Activated T-helper 9 cell treated with anti-CD3 and anti-CD28 coated beads, Interleukin-2, amount 50 U/mL, for 16 hours (primary cell): ENCODE data around the gene KLHL14.
"Not testable (repeated sequence)": the region's sequence is repeated elsewhere in the genome, so short reads cannot be mapped to it uniquely, and the experiment has no call there.

Source experiments
- DNase-seq: peaks from one replicate; pipeline ENCODE4 v3.0.0-alpha.2; 2020; ENCODE audit warnings: low read depth

The KLHL14 gene, protein sequence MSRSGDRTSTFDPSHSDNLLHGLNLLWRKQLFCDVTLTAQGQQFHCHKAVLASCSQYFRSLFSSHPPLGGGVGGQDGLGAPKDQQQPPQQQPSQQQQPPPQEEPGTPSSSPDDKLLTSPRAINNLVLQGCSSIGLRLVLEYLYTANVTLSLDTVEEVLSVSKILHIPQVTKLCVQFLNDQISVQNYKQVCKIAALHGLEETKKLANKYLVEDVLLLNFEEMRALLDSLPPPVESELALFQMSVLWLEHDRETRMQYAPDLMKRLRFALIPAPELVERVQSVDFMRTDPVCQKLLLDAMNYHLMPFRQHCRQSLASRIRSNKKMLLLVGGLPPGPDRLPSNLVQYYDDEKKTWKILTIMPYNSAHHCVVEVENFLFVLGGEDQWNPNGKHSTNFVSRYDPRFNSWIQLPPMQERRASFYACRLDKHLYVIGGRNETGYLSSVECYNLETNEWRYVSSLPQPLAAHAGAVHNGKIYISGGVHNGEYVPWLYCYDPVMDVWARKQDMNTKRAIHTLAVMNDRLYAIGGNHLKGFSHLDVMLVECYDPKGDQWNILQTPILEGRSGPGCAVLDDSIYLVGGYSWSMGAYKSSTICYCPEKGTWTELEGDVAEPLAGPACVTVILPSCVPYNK

DNA sequence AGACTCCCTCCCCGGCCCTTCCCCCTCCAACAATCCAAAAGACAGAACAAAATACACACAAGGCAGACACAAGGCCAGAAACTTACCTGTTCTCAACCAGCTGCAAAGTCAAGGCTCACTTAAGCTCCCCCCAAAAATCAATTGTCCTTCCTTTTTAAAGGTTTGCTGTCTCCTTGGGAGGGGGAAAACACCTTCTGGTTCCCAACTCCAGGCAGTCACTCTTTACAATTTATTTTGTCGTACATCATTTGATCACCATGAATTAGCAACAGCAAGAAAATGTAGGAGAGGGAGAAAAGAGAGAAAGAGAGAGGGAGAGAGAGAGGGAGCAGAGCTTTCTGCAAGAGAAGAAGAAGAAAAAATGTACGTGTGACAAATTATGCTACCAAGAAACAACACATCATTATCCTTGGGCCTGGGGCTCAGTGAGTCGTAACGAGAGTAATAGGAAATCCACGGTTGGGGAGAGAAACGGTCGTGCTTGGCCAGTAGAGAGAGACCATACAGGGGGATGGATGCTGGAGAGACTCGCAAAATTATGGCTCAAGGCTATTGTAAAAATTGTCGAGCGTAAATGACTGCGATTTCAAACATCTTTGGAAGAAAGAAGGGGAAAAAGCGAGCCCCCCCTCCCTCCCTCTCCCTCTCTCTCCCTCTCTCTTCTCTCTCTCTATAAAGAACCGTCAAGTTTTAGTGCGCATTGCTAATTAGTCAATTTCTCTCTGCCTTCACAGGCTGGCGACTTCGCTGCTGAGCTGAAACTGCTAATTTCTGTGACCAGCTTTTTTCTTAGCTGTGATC, at the start of gene KLHL14:
TSS of gene KLHL14 (minus strand) at position 443 of the 801 bp plus-strand sequence. CDS start 2,432 bp downstream, outside the sequence.
- DNase-seq: no peak

DNA sequence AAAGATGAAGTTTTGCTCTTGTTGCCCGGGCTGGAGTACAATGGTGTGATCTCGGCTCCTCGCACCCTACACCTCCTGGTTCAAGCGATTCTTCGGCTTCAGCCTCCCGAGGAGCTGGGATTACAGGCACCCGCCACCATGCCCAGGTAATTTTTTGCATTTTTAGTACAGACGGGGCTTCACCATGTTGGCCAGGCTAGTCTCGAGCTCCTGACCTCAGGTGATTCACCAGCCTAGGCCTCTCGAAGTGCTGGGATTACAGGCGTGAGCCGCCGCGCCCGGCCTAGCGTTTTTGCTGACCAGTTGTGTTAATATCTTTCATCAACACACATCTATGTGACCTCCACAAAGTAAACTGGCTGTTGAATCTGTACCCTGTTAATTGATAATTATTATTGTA, 49.4 kb upstream of the KLHL14 start:
- no peak for DNase-seq

DNA sequence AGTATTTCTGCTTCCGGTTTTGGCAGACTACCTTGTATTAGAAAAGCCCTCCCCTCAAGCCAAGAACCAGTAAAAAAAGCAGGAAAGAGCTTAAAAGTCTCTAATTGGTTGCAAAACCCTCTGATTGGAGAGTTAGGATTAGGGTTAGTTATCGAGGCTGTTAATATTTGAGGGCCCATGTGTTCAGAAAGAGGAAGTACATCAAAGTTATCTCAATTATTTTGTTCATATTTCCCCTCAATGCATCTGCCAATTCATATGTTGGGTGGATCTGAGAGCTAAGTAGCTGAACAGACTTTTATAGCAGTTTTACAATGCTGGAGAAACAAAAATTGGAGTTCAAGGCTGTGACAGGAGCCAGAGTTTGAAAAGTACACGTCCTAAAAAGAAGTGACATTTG, 43.1 kb upstream of the KLHL14 start:
- DNase-seq: no peak

DNA sequence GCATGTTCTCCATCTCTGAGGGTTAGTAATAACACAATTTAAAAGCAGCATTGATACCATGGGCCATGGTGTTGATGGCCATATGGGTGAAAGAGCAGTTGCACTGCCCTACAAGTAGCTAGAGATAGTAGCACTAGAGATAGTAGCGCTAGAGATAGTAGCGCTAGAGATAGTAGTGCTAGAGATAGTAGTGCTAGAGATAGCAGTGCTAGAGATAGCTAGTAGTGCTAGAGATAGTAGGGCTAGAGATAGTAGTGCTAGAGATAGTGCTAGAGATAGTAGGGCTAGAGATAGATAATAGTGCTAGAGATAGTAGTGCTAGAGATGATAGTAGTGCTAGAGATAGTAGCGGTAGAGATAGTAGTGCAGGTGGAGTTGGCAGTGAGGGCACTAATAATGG, 39.5 kb upstream of the KLHL14 start:
- DNase-seq: no peak

DNA sequence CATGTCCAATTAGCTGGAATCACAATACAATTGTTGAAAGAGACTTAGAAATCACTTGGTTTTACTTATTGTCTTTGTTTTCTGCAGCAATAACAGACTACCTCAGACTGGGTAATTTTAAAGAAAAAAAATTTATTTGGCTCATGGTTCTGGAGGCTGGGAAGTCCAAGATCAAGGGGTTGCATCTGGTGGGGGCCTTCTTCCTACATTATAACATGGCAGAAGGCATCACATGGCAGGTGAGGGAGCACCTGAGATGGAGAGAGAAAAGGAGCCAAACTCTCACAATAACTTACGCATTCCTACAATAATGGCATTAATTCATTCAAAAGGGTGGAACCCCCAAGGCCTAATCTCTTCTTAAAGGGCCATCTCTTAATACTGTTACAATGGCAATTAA, 37.5 kb upstream of the KLHL14 start:
- DNase-seq: no peak

DNA sequence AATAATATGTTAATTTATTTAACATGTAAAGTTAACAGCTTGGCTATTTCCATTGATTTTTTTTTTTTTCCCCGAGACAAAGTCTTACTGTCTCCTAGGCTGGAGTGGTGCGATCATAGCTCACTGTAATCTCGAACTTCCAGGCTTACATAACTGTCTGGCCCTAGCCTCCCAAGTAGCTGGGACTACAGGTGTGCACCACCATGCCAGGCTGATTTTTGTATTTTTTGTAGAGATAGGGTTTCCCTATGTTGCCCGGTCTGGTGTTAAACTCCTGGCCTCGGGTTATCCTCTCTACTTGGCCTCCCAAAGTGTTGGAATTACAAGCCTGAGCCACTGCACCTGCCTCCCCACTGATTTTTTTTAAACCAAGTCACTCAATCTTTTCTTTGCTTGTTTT, 32.5 kb upstream of the KLHL14 start:
- DNase-seq: no peak

DNA sequence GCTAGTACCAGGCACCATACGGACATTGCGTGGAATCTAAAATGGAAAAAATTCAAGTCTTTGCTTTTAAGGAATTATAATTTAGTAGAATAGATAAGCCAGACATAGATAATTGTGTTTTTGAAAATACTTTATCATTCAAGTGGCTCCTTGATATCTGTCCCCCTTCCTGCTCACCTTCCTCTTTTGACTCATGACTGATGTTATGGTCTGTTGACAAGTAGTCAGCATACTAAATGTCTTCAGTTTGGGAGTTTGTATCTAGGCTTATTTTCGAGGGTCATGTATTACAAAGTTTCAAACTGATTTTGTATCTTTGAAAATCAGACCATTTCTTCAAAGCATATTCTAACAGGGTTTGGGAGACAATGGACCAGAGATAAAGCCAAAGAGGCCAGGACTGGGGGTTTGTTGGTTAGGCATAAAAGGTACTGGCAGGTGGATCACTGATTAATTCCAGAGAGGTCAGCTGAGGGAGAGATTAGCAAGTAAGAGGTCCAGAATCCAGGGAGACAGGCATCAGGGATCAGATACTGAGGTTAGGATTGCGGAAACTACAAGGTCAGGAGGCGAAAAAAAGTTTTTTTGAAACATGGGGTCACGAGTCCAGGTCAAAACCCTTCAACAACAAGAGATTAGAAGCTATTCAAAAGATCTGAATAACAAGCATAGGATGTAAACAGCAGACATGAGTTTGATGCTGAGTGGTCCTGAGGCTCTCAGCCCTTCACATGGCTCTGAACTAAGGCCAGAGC, 31.5 kb upstream of the KLHL14 start:
- no peak for DNase-seq

DNA sequence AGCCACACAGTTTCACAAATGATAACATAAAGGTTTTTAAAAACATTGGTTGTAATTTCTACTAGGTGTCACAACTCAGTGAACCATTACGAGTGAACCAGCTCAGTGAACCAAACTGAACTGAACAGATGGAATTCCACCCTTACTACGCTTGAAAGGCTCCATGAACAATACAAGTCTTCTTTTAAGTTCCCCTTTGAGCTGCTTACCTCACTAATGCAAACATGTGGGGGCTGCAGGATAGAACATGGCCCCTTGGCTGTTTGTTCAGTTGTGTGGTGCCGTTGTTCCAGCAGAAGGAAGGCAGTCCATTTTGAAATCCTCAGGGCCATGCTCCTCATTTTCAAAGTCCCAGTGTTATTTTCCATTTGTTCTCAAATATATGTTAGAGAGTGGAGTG, 30.7 kb upstream of the KLHL14 start:
- DNase-seq: no peak

DNA sequence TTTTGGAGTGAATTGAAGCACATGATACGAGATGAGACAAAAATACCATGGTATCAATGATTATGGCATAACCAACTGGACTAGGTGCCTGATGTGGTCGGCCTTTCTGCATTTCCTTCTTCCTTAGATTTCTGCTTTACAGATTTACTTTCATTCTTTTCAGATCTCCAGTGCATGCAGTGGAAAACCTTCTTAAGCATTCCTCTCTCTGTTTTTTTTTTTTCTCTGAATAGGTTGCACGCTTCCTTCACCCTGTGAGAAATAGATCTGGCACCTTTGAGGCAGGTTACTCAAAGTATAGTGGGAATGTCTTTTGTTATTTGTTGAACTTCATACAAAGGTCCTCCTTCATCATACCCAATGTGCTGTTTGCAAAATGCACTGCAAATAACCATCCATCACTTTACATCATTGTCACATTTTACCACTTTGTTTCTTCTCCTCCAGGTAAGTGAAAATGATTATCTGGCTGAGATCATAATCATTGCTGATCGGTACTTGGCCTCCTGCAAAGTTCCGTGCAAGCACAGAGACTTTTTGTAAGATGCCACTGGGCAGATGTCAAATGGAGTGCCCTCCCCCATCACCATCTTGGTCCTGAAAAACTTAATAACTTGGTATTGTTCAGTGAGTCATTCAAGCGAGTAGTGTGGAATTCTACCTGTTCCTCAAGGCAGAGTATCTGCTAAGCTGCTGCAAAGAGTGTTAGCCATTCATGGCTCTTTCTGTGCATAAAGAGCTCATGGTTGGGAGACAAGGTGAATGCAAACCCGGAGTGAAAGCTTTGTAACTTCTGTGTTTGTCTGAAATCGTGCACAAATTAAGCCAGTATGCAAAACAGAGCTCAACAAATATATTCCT, 30.0 kb upstream of the KLHL14 start:
- DNase-seq: no peak

DNA sequence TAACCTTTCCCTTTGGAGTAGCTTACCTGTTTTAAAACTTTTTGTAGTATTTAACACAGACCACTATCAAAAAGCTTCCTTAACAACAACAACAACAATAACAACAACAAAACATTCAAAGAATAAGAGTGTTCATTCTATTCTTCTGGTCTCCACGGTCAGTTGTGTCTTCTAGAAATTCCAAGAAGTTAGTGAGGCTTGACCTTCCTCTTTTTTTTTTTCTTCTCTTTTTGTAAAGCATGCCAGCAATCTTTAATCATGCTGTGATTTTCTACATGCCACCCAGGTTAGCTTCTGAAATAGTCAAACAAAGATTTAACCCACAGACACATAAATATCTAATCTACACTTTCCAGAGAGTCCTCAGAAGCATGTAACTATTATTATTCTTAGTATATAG, 28.4 kb upstream of the KLHL14 start:
- DNase-seq: no peak

DNA sequence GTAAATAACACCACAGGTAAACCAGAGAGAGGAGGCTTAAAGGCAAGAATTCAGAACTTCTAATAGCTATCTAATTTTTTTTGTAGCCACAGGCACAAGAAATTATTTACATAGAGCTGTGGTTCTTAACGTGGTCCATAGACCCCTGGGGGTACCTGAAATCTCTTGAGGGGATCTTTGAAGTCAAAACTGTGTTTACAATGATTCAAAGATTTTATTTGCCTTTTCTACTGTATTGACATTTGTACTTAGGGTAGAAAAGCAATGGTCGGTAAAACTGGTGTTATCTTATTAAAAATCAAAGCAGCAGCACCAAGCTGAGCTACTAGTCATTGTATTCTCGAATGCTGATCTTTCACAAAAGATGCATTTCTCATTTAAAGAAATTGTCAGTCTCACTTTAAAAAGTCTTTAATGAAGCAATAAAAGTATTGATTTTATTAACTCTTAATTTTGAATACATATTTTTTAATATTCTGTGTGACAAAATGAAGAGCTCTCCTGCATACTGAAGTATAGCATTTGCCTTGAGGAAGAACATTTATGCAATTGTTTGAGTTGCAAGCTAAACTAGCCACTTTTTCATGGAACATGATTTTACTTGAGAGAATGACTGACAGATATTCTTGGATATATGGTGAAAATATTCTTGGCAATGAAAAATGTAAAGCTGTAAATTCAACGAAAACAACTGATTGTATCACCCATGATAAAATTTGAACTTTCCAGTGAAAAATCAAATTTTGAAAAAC, 25.6 kb upstream of the KLHL14 start:
- DNase-seq: no peak

DNA sequence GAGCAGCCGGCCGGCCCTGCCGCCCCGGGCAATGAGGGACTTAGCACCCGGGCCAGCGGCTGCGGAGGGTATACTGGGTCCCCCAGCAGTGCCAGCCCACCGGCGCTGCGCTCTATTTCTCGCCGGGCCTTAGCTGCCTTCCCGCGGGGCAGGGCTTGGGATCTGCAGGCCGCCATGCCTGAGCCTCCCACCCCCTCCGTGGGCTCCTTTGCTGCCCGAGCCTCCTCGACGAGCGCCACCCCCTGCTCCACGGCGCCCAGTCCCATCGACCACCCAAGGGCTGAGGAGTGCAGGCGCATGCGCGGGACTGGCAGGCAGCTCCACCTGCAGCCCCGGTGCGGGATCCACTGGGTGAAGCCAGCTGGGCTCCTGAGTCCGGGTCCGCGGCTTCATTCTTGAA, 21.8 kb upstream of the KLHL14 start:
- DNase-seq: not testable (repeated sequence)

DNA sequence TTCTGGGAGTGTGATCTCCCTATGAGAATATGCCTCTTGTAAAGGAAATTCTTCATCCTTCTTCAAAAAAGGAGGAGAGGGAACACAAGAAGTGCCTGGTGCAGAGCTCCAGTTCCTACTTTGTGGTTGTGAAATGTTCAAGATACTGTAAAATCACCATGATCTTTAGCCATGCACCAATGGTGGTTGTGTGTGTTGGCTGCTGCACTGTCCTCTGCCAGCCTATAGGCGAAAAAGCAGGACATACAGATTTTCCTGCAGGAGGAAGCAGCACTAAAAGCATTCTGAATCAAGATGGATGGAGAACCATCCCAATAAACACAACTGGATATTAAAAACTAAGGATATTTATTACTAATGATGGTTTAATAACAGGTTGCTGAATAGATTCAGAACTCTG, 6.2 kb upstream of the KLHL14 start:
- DNase-seq: no peak

DNA sequence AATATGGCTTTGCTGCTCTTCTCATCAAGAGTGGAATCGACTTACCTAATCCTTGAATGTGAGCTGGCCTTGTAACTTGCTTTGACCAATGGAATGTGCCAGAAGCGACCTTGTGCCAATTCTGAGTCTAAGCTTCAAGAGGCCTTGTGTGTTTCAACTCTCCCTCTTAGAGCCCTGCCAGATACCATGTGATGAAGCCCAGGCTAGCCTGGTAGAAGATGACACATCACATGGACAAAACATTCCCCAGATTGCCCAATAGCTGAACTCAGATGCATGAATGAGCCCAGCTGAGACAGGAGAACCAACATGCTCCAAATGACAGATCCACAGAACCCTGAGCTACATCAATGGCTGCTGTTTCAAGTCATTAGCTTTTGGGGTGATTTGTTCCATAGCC, 4.2 kb upstream of the KLHL14 start:
- DNase-seq: no peak

DNA sequence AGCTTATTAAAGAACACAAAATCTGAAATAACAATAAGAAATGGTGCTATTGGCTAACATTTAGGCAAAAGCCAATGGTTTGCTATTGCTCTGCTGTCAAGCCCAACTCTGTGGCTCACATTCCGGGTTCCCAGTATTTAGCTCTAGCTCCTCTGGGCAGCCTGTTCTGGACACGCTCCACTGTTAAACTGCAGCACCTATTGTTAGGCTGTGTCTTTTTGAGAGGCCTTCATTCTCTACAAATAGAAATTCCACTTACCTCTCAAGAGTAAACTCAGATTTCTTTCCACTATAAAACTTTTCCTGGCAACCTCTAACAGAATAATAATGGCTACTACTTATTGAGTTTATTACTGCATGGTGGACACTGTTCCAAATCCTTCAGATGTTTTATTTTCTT, 3.7 kb upstream of the KLHL14 start:
- DNase-seq: no peak

DNA sequence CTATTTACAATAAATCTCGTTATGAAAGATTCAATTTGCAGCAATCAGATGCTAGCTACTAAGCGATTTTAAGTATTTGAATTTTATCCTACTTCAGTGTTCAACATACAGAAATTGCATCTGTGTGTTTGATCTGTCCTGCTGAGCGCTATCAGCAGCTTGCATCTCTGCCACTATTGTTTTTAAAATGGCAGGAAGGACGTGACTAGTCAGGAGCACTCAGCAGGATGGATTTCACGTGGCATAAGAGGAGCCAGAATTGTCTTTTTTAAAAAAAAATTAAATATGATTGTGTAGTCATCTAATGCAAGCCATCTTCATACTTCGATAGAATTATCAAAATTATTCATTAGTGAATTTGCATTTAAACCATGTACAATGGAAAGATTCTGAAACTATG, 2.8 kb upstream of the KLHL14 start:
- DNase-seq: no peak

DNA sequence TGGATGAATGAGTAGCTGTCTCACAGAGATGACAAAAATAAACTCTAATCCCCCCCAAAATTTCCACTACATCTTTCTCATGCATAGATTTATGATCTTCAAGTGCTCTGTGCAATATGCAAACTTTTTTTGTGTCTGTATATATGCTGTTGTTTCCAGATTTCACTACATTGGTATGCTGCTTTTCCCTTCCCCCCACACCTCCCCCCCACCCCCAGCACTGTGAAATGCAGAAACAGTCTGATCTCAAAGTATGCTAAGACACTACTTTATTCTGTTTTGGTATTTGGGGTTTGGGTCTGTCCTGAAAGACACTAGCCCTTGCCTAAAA, 524 bp upstream of the KLHL14 start:
- DNase-seq: no peak

DNA sequence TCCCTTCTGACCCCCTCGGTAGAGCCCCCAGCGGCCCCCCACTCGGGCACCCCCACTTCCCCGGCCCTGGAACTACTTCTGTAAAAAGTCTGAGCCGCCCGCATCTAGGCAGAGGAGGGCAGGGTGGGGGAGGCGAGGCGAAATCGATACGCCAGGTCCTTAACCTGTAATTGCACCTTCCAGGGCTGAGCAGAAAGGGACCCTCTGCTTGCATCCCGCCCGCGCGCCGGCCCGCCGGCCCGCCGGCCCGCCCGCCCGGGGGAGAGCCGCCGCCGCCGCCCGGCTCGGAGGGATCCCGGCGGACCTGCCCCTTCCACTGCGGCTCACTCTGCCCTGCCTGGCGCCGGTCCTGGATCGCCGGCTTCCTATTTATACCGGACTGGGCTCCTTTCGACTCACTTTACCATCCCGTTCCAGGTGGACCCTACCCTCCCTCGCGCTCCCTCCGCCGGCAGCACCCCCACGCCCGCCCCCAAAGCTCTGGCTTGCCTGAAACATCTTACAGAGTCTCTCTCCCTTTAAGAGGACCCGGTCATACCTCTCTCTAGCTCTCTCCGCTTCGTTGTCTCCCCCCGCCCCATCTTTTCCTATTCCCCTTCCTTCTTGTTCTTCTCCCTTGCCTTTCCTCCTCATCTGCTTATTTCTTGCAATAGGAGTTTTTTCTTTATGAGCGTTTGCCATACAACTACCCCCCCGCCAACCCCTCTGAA, 797 bp downstream of the KLHL14 start:
- no peak for DNase-seq

DNA sequence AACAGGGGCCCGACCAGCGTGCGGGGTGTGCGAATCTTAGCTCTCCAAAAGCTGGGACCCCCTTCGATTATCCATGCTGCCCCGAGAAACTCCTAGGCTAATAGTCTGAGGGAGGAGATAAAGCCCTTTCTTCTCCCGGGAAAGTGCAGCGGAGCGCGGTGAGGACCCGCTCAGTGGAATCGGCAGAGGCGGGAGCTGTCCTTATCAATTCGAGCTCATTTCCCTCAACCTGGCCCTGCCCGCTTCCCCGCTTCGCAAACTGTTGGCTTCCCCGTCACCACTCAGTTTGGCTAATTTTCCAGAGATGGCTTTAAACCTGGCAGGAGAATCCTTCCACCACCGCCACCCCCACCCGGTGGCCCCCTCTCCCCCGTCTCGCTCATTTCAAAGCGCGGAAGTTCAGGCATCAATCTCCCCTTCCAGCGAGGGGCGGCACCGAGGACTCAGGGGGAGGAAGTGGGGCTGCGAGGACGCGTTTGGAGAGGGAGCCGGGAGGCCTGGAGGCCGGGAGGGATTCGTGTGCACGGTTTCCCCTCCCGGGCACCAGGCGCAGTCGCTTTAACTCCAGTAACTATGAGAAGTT, 1.6 kb downstream of the KLHL14 start:
- DNase-seq: no peak
